Measurements from ENCODE around the gene TMEM235.

DNA sequence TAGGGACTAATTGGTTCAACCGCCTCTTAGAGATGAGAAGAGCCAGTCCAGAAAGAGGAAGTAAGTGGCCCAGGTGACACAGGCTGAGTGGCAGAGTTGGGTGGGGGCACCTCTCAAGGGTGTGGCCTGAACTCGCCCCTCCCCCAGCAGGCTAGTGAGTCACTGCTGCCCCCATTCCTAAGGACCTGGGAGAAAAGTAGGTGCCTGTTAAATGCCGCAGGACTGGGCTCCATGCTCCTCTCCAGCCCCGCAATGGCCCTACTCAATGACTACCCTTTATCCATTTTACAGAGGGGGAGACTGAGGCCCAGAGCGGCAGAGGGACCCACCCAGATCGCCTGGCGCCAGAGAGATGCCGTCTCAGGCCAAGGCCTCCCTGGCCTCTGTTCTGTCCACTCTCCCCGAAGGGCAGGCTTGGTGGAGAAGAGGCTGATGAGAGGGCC, 8.1 kb downstream of the TMEM235 start:
- TF ChIP-seq POLR2AphosphoS5 (IDR thresholded peaks at IDR 0.05; ENCODE audit: low read depth, low read length) (no peak), REST (IDR thresholded peaks at IDR 0.05; ENCODE audit: insufficient read depth in 1 of 2, low read depth in 2 of 2, low read length in 2 of 2) (no peak), TAF1 (IDR thresholded peaks at IDR 0.05; ENCODE audit: borderline replicate concordance, insufficient read depth, low read length) (no peak), FOXP2 (optimal IDR thresholded peaks at IDR 0.05; ENCODE audit: borderline replicate concordance, extremely low read depth, extremely low read length, insufficient read depth) (no peak), SIN3A (IDR thresholded peaks at IDR 0.05; ENCODE audit: borderline replicate concordance, insufficient read depth, low read length) (no peak)
